NCI-H2029 (cell line): ENCODE measurements around the gene CFAP221.

Source experiments
- DNase-seq: peaks from one replicate; lab custom pipeline; 2025; lab: John Stamatoyannopoulos, UW

The CFAP221 gene

DNA sequence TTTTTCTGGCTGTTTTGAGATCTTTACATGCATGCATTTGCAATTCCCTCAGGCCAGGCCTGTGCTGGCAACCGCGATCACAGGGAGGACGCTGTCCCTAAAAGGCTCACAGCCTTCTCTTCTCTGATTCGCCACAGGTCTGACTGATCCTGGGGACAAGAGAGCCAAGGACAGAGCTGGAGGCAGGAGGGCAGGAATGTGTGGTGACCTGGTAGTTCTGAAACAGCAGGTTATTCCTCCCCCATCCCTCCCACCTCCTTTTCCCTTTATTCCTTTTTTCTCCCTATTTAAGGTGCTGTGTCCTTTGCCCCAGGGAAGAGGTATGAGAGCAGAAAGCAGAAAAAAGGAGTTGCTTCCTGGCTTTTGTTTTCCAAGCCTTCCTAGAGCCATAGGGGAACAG is 156.6 kb downstream of the CFAP221 start:
- DNase-seq = no peak

DNA sequence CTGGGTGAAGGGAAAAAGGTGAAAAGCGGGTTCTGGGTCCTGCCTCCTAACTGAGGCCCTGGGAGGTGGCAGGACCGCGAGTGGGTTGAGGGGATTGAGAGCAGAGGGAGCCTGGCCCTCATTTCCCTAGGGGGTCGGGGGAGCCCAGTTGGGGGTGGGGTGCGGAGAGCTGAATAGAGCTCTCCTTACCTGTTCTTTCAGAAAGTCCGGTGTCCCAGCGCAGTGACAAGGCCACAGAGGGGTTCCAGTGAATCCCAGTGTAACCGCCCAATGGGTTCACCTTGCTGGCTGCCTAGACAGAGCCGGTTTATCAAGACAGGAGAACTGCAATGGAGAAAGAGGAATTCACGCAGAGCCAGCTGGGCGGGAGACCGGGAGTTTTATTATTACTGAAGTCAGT is 157.1 kb downstream of the CFAP221 start:
- no peak for DNase-seq

DNA sequence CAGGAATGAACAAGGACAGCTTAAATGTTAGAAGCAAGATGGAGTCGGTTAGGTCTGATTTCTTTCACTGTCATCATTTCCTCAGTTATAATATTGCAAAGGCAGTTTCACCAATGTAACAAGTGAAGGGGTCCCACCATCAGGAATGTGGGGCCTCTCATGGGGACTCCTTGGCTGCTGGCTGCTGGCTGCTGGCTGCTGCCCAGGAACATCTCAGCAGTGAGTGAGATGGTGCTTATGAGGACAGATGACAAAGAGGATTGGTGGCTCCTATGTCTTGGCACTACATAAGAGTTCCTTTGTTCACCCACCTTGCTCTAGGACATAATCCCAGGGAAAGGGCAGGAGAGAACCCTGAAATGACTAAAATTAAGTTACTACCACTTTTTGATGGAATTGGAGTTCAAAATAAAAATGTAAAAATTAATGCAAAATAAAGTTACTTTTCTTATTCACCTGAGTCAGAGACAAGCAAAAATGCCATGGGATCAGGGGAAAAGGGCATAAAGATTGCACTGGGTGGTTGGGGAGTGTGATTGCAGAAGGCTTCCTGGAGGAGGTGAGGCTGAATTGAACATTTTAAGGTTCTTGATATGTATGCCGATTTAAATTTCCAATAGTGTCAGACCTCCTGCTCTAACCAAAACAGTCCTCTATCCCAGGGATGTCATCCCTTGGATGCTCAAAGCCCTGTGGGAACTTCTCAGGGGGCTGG is 158.1 kb downstream of the CFAP221 start:
- no peak for DNase-seq

DNA sequence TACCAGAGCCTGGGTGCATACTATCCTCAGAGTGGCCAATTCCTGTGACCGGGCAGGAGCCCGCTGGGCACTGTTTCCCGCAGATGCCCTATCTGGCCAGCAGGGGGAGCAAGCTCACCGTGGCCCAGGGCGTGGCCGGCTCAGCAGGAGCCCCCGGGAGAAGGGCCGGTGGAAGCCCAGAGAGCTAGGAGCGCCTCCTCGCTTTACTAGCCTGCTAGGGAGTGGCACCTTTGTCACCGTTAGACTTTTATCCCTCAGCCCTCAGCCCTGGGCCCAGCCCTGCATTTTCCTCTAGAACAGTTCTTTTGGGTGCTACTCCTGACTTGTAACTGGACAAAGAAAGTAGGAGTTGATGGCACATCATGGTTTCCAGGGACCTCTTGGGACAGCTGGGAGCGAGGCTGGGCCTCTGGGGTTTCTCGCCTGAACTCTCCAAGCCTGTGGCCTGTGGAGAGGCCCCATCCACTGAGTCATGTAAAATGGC is 158.7 kb downstream of the CFAP221 start:
- peak; percentile 52 for DNase-seq

DNA sequence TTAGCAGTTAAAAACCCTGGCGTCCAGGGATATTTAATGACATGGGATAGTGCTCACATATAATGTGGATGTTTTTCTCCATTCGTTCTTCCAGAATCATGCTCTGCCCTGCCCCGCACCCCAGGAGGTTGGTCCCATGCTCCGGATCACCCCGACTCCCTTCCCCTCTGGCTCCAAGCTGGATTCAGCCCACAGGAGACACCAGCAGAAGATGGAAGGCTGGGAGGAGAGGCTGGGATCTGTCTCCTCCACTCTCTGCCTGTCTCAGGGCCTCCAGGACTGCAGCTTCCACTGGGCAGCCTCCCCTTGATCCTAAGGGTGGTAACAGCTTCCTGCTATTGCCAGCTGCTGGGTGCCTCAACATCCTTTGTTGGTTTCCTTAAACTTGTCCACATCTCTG is 159.3 kb downstream of the CFAP221 start:
- DNase-seq = no peak

DNA sequence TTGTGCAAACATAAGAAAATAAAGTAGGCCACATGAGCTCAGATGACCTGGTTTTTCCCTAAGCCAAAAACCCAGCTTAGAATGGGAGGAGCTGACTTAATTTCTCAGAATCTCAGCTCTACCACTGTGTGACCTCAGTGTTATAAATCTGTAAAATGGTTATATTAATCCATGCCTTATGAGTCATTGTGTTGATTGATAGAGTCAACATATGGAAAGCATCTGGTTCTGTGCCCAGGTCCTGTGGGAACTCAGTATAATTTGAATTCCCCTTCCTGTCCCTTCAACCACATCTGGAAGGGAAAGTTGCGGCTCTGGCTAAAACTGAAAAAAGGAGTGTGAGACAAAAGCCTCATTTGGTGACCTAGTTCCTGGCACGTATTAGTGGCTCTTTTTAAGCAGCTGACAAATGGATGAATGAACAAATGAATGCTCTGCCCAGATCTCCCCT is 160.4 kb downstream of the CFAP221 start:
- DNase-seq = no peak

DNA sequence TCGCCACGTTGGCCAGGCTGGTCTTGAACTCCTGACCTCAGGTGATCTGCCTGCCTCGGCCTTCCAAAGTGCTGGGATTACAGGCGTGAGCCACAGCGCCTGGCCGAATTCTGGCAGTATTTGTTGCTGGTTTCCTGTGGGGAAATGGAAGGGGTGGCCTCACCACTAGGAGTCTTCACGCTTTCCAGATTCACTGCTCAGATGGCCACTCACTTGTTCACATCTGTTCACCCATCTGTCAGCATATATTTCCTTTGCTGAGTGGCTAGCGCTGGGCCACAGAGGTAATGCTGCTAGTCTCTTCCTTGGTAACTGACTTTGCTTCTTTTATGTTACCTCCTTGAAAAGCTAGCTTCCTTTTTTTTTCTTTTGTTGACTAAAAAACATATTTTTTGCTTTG is 162.0 kb downstream of the CFAP221 start:
- DNase-seq = no peak
